GM12892 (cell line): ENCODE data around the gene C12orf50.

Source experiments
- POLR2A ChIP-seq: IDR thresholded peaks from 2 replicates; pipeline ENCODE4 v1.6.1; 2011; ENCODE audit warnings: low read depth, low read length, control low read depth
- POLR2AphosphoS5 ChIP-seq: IDR thresholded peaks from 2 replicates; pipeline ENCODE4 v1.6.1; 2011; ENCODE audit warnings: low read depth, low read length, control low read depth
- TAF1 ChIP-seq: IDR thresholded peaks from 2 replicates; pipeline ENCODE4 v1.6.1; 2011; ENCODE audit warnings: low read depth, mild to moderate bottlenecking, control low read depth, low read length, borderline replicate concordance

DNA sequence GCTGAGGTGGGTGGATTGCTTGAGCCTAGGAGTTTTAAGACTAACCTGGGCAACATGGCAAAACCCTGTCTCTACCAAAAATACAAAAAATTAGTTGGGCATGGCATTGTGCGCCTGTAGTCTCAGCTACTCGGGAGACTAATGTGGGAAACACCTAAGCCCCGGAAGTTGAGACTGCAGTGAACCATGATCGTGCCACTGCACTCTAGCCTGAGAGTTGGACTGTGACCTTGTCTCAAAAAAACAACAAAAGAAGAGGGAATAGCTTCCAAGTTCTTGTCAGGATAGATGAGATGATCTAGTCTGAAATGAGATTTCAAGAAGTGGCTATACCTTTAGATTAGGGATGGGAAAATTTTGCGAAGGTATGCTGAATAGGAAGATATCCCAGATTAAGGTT is 14.8 kb upstream of the C12orf50 start:
- no peak for TF ChIP-seq POLR2A
- no peak for TF ChIP-seq TAF1
- TF ChIP-seq POLR2AphosphoS5 = no peak
